Pulmonary artery endothelial cell (primary cell): ENCODE data around the gene XAB2. TPM values are rescaled to one million over a fixed set of nuclear protein-coding genes. Genes with fewer than 3 reads are reported as not detected.
"Not testable (repeated sequence)": the region's sequence is repeated elsewhere in the genome, so short reads cannot be mapped to it uniquely, and the experiment has no call there.

Experiments
- DNase-seq: peaks from one replicate; pipeline ENCODE4 v3.0.0-alpha.2; 2011; ENCODE audit warnings: low read depth, low spot score
- total RNA-seq: library from RNA; depleted of rRNA; stranded (reverse); fragments of >200 nt; gene quantifications from 2 replicates; pipeline ENCODE4 v1.2.3, GENCODE V29; 2014

Gene XAB2
- total RNA-seq, 1 donor from 2014 or later: 23.9 TPM

DNA sequence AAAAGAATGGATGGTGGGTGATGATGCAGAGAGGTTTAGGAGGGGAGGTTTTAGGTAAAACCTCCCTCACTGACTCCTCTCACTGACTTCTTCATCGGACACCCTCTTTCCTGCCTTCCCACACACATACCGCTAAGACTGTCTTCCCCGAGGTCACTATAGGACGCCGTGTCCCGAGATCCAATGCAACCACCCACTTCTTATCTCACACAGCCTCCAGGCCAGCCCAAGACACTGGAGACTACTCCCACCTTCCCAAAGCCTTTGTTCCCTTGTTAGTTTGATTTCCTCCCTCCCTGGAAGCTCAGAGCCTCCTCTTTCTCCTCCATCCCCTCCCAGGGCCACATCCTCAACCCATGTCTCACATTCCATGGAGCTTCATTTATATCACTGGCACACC, 50.2 kb downstream of the XAB2 start:
- DNase-seq: no peak

DNA sequence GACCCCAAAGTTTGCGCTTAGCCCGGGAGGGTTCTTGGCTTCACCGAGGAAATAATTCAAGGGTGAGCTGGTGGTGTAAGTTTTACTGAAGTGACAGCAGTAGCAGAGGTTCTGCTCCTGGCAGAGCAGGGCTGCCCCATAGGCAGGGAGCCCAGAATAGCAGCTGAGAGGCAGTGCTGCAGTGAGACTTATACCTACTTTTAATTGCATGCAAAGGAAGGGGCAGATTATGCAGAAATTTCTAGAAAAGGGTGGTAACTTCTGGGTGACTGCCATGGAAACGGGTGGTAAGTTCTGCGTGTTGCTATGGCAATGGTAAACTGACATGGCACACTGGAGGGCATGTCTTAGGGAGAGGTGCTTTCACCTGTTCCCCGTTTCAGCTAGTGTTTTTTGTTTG, 51.2 kb downstream of the XAB2 start:
- no peak for DNase-seq

DNA sequence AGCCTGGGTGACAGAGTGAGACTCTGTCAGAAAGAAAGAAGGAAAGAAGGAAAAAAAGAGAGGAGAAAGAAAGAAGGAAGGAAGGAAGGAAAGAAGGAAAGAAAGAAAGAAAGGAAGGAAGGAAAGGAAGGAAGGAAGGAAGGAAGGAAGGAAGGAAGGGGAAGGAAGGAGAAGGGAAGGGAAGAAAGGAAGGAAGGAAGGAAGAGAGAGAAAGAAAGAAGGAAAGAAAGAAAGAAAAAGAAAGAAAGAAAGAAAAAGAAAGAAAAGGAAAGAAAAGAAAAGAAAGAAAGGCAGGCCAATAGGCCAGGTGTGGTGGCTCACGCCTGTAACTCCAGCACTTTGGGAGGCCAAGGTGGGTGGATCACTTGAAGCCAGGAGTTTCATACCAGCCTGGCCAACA, 51.9 kb downstream of the XAB2 start:
- DNase-seq: not testable (repeated sequence)

DNA sequence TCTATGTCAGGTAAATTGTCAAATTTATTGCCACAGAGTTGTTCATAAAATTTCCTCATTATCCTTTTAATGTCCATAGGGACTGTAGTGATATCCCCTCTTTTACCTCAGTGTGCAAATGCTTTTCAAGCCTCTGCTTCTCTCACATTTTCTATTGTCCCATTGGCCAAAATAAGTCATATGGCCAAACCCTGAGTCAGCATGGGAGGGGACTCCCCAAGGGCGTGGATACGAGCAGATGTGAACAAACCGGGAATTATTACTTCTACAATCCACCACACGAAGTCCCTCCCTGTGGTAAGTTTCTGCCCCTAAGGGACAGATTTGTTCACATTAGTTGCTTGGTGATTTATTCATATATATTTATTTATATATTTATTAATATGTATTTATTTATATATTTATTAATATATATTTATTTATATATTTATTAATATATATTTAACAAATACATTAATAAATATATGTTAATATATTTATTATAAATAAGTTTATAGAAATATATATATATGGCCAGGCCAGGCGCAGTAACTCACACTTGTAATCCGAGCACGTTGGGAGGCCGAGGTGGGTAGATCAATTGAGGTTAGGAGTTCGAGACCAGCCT, 53.8 kb downstream of the XAB2 start:
- no peak for DNase-seq

DNA sequence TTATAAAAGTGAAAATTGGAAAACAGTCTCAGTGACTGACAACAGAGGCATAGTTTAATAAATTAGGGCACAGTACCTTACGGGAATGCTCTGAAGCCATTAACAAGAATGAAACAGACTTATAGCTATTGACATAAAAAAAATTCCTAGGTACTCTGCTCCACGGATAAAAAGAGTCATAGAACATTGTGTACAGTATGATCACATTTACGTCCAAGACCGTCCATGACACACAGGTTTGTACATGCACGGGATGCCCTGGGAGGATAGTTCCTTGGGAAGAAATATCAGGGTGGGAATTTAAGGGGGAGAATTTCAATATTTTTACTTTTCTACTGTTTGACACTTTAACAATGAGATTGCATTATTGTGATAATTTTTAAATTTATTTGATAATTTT, 58.6 kb downstream of the XAB2 start:
- DNase-seq: no peak

Other genes starting within 250 kb of the XAB2 start
- 0.46 and 1.9 TPM in 2 replicates for gene PEX11G, start 140.5 kb downstream of the XAB2 start, total RNA-seq
- gene ZNF358, start 113.4 kb downstream of the XAB2 start, total RNA-seq: 11.7 and 16.0 TPM in 2 replicates
- 3.8 and 6.2 TPM in 2 replicates for gene MCOLN1, start 106.9 kb downstream of the XAB2 start, total RNA-seq
- 82.8 and 106 TPM in 2 replicates for gene PNPLA6, start 93.8 kb downstream of the XAB2 start, total RNA-seq
- gene CAMSAP3, start 33.7 kb downstream of the XAB2 start, total RNA-seq: 0.13 and 0.21 TPM in 2 replicates
- 19.3 and 28.9 TPM in 2 replicates for gene PET100, start 248 bp upstream of the XAB2 start, total RNA-seq
- not detected in 2 replicates for gene PCP2, start 4.2 kb upstream of the XAB2 start, total RNA-seq
- gene STXBP2, start 7.6 kb upstream of the XAB2 start, total RNA-seq: 29.5 and 30.9 TPM in 2 replicates
- gene RETN, start 39.5 kb upstream of the XAB2 start, total RNA-seq: not detected in 2 replicates
- not detected in 2 replicates for gene MCEMP1, start 47.5 kb upstream of the XAB2 start, total RNA-seq
- 121 and 191 TPM in 2 replicates for gene TRAPPC5, start 51.3 kb upstream of the XAB2 start, total RNA-seq
- gene FCER2, start 72.6 kb upstream of the XAB2 start, total RNA-seq: not detected in 2 replicates
- not detected in 2 replicates for gene CLEC4G, start 102.6 kb upstream of the XAB2 start, total RNA-seq
- gene CD209, start 118.0 kb upstream of the XAB2 start, total RNA-seq: not detected in 2 replicates
- gene CLEC4M, start 133.7 kb upstream of the XAB2 start, total RNA-seq: 0.07 and 0.21 TPM in 2 replicates
- 11.7 and 13.9 TPM in 2 replicates for gene EVI5L, start 200.7 kb upstream of the XAB2 start, total RNA-seq
- 0.07 TPM in 1 of 2 replicates, not detected in the other for gene PRR36, start 244.8 kb upstream of the XAB2 start, total RNA-seq